DOHH2 (cell line): ENCODE data around the gene TMC7.

ENCODE experiments used
- H3F3A ChIP-seq: fragments of 200-600 bp; sonication (generic), shearing (Covaris generic); 2 replicates; pipeline ENCODE4 v1.6.0; 2016; ENCODE audit warnings: antibody characterized with exemption, mild to moderate bottlenecking; ENCODE audit not compliant: control insufficient read depth, insufficient read depth
- H3K27ac ChIP-seq: fragments of 200-600 bp; sonication (generic); 2 replicates; pipeline ENCODE4 v1.5.1; 2014; ENCODE audit warnings: low read depth, mild to moderate bottlenecking, low read length, moderate library complexity
- H3K27me3 ChIP-seq: fragments of 200-600 bp; sonication (generic); 2 replicates; pipeline ENCODE4 v1.6.1; 2014; ENCODE audit warnings: mild to moderate bottlenecking, low read length, mixed read lengths; ENCODE audit not compliant: control insufficient read depth
- H3K36me3 ChIP-seq: fragments of 200-600 bp; sonication (generic); 2 replicates; pipeline ENCODE4 v1.6.1; 2014; ENCODE audit warnings: mild to moderate bottlenecking, low read length, moderate library complexity, mixed read lengths; ENCODE audit not compliant: control insufficient read depth
- H3K4me1 ChIP-seq: fragments of 200-600 bp; sonication (generic); 2 replicates; pipeline ENCODE4 v1.6.1; 2014; ENCODE audit warnings: mild to moderate bottlenecking, low read length, mixed read lengths; ENCODE audit not compliant: control insufficient read depth
- H3K4me2 ChIP-seq: fragments of 200-600 bp; sonication (generic); 2 replicates; pipeline ENCODE4 v1.6.0; 2014; ENCODE audit warnings: mild to moderate bottlenecking, low read length, moderate library complexity
- H3K4me3 ChIP-seq: fragments of 200-600 bp; sonication (generic); 2 replicates; pipeline ENCODE4 v1.5.1; 2014; ENCODE audit warnings: mild to moderate bottlenecking, low read length, mixed read lengths
- H3K79me2 ChIP-seq: fragments of 200-600 bp; sonication (generic); 2 replicates; pipeline ENCODE4 v1.6.1; 2014; ENCODE audit warnings: mild to moderate bottlenecking, low read length, mixed read lengths; ENCODE audit not compliant: control insufficient read depth
- H3K9me2 ChIP-seq: fragments of 200-600 bp; sonication (generic); replicated peaks from 2 replicates; pipeline ENCODE4 v1.6.1; 2014; ENCODE audit warnings: mild to moderate bottlenecking, low read length, mixed read lengths; ENCODE audit not compliant: control insufficient read depth
- H3K9me3 ChIP-seq: fragments of 200-600 bp; sonication (generic); 2 replicates; pipeline ENCODE4 v1.6.1; 2014; ENCODE audit warnings: antibody characterized with exemption, low read length, mixed read lengths; ENCODE audit not compliant: control insufficient read depth, insufficient read depth
- H4K20me1 ChIP-seq: fragments of 200-600 bp; sonication (generic); 2 replicates; pipeline ENCODE4 v1.6.0; 2014; ENCODE audit warnings: low read depth, mild to moderate bottlenecking, antibody characterized with exemption, low read length, moderate library complexity; ENCODE audit not compliant: control insufficient read depth, insufficient read depth
- EZH2phosphoT487 ChIP-seq: fragments of 200-600 bp; sonication (generic); IDR thresholded peaks from 2 replicates; pipeline ENCODE4 v1.6.1; 2017; ENCODE audit warnings: borderline replicate concordance, mild to moderate bottlenecking, antibody characterized with exemption, low read length, moderate library complexity, mixed read lengths
- TF ChIP-seq, protein P1 (sequence below): fragments of 200-600 bp; sonication (generic); IDR thresholded peaks from one replicate; pipeline ENCODE4 v1.5.1; 2014; ENCODE audit warnings: antibody characterized with exemption, mild to moderate bottlenecking, low read depth, low read length; ENCODE audit not compliant: poor library complexity, severe bottlenecking

Gene TMC7

DNA sequence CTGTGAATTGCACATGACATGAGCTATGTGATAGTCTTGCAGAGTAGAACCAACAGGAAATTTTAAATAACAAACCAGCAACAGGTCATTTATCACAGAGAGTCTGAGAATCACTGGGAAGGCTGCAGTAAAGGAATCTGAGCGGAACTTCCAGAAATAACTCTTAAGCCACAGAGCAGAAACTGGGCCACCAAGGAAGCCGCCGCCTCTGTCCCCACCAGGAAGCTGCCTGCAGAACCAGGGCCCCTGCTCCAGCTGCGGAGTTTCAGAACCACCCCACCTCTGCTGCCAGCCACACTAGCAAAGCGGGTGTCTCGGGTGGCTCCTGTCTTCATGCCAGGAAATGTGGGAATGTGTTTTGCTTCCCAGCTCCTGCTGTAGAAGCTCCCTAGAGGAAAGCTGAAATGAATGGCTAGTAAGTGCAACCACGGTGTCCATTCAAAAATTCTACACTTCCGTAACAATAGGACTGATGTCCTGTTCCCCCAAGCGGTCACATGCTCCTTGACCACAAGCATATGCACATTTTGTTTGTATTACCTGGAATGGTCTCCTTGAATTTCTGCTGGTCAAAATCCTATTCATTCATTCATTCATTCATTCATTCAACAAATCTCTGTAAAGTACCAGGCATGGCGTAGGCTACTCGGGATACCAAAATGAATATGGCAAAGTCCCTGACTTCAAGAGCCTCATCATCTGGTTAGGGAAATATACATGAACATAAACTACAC is 122.3 kb downstream of the TMC7 start:
- Histone ChIP-seq H3K4me3 (no peak overlapping the region), H3K79me2 (no peaks in the 10 kb centered on the region), H3K27ac (no peak overlapping the region), H3K4me2 (no peak overlapping the region), H4K20me1 (no peaks in the 10 kb centered on the region), H3K27me3 (no peaks in the 10 kb centered on the region), H3F3A (no peaks in the 10 kb centered on the region), H3K4me1 (no peaks in the 10 kb centered on the region), H3K36me3 (no peaks in the 10 kb centered on the region), H3K9me3 (no peaks in the 10 kb centered on the region), H3K9me2 (no peaks in the 10 kb centered on the region)
- TF ChIP-seq, protein P1, sequence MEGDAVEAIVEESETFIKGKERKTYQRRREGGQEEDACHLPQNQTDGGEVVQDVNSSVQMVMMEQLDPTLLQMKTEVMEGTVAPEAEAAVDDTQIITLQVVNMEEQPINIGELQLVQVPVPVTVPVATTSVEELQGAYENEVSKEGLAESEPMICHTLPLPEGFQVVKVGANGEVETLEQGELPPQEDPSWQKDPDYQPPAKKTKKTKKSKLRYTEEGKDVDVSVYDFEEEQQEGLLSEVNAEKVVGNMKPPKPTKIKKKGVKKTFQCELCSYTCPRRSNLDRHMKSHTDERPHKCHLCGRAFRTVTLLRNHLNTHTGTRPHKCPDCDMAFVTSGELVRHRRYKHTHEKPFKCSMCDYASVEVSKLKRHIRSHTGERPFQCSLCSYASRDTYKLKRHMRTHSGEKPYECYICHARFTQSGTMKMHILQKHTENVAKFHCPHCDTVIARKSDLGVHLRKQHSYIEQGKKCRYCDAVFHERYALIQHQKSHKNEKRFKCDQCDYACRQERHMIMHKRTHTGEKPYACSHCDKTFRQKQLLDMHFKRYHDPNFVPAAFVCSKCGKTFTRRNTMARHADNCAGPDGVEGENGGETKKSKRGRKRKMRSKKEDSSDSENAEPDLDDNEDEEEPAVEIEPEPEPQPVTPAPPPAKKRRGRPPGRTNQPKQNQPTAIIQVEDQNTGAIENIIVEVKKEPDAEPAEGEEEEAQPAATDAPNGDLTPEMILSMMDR, result no peak
- no peak for TF ChIP-seq EZH2phosphoT487

DNA sequence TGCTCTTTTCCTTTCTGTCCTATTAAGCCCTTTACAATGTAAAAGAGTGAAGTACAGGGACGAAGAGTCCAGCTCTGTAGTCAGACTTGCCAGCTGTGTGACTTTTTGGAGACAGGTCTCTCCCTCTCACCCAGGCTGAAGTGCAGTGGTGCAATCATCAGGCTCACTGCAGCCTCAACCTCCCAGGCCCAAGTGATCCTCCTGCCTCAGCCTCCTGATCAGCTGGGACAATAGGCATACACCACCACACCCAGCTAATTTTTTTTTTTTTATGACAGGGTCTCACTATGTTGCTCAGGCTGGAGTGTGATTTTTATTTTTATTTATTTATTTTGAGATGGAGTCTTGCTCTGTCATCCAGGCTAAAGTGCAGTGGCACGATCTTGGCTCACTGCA is 122.9 kb downstream of the TMC7 start:
- Histone ChIP-seq H3F3A (no peaks in the 10 kb centered on the region), H3K27me3 (0 out of 2 replicates have a peak, but pooled peaks cover 2% of the 10 kb centered on the region), H3K4me2 (no peak overlapping the region), H3K9me3 (no peaks in the 10 kb centered on the region), H3K79me2 (no peaks in the 10 kb centered on the region), H3K4me1 (no peaks in the 10 kb centered on the region), H3K9me2 (no peaks in the 10 kb centered on the region), H3K4me3 (no peak overlapping the region), H3K36me3 (no peaks in the 10 kb centered on the region), H4K20me1 (no peaks in the 10 kb centered on the region), H3K27ac (no peak overlapping the region)
- TF ChIP-seq EZH2phosphoT487, result no peak
- TF ChIP-seq, protein P1, result no peak

DNA sequence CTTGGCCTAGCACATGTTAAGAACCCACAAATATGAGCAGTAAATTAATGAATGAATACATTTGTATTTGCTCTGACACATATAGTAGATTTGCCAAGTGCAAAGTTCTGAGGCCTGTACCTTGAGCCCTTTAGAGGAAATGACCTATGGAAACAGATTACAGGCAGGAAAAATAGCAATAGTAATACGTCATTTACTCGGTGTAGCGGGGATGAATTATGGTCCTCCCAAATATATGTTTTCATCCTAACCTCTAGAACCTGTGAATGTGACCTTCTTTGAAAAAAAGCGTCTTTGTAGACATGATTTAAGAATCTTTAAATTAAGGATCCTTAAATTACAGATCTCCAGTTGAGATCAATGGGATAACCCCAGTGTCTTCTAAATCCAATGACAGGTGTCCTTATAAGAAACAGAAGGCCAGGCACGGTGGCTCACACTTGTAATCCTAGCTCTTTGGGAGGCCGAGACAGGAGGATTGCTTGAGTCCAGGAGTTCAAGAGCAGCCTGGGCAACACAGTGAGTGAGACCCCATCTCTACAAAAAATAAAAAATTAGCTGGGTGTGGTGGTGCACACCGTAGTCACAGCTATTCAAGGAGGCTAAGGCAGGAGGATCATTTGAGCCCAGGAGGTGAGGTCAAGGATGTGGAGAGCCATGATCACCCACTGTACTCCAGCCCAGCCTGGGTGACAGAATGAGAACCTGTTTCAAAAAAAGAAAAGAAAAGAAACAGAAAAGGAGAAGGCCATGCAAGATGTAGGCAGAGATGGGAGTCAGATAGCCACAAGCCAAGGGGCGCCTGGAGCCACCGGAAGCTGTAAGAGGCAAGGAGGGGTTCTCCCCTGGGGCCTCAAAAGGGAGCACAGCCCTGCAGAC is 124.9 kb downstream of the TMC7 start:
- Histone ChIP-seq H4K20me1 (no peaks in the 10 kb centered on the region), H3K27me3 (peaks cover 6% of the 10 kb centered on the region; the same call in 1 of the 2 replicates), H3K4me3 (no peak overlapping the region), H3K27ac (no peak overlapping the region), H3K9me3 (no peaks in the 10 kb centered on the region), H3K9me2 (no peaks in the 10 kb centered on the region), H3K79me2 (no peaks in the 10 kb centered on the region), H3K4me2 (no peak overlapping the region), H3F3A (no peaks in the 10 kb centered on the region), H3K4me1 (no peaks in the 10 kb centered on the region; the same call in 1 of the 2 replicates), H3K36me3 (no peaks in the 10 kb centered on the region)
- no peak for TF ChIP-seq EZH2phosphoT487
- TF ChIP-seq, protein P1, result no peak
